CD14-positive monocyte (primary cell): ENCODE data around the gene CFAP57. TPM values are rescaled to one million over a fixed set of nuclear protein-coding genes. Genes with fewer than 3 reads are reported as not detected.

Experiments used
- DNase-seq, 3 donors: peaks; one replicate each; pipeline ENCODE4 v3.0.0-alpha.2; 2011 to 2022
- H2AFZ ChIP-seq: 2 replicates; pipeline ENCODE4 v1.6.0; 2012; ENCODE audit warnings: mild to moderate bottlenecking, low read depth, low read length, inconsistent platforms; ENCODE audit not compliant: insufficient read depth, poor library complexity, severe bottlenecking
- H3K27ac ChIP-seq, 2 donors: 1 replicate in 1 of 2; 2 replicates in 1 of 2; pipeline ENCODE4 v1.5.1; 2012 to 2013; ENCODE audit warnings: low read length in 2 of 2, control low read depth in 1 of 2, inconsistent platforms in 1 of 2, low read depth in 1 of 2, mild to moderate bottlenecking in 1 of 2
- H3K27me3 ChIP-seq, 2 donors: one replicate each; pipeline versions ENCODE4 v1.6.0 to v1.6.1; 2011 to 2013; ENCODE audit warnings: low read length in 2 of 2; ENCODE audit not compliant: control insufficient read depth in 2 of 2, insufficient read depth in 2 of 2
- H3K36me3 ChIP-seq, 2 donors: replicated peaks in 1 of 2; 1 replicate in 1 of 2; 2 replicates in 1 of 2; pipeline versions ENCODE4 v1.5.1 to v1.6.1; 2012 to 2013; ENCODE audit warnings: low read length in 2 of 2, control low read depth in 1 of 2, inconsistent platforms in 1 of 2, mild to moderate bottlenecking in 1 of 2; ENCODE audit not compliant: insufficient read depth in 2 of 2, control insufficient read depth in 1 of 2
- H3K4me1 ChIP-seq, 2 donors: 1 replicate in 1 of 2; 2 replicates in 1 of 2; pipeline versions ENCODE4 v1.5.1 to v1.6.1; 2012 to 2013; ENCODE audit warnings: low read length in 2 of 2, control low read depth in 1 of 2, inconsistent platforms in 1 of 2, mild to moderate bottlenecking in 1 of 2, moderate library complexity in 1 of 2; ENCODE audit not compliant: insufficient read depth in 2 of 2, control insufficient read depth in 1 of 2
- H3K4me2 ChIP-seq: replicated peaks from 2 replicates; pipeline ENCODE3; 2012; ENCODE audit warnings: low read length, moderate library complexity, mild to moderate bottlenecking; ENCODE audit not compliant: poor library complexity, severe bottlenecking; ENCODE audit errors: extremely low read depth
- H3K4me3 ChIP-seq, 3 experiments: fragments of 200-600 bp in 1 of 3; sonication (generic) in 1 of 3; replicated peaks in 1 of 3; 1 replicate in 2 of 3; 2 replicates in 1 of 3; pipeline ENCODE4 v1.5.1; 2011 to 2013; ENCODE audit warnings: low read length in 3 of 3, mild to moderate bottlenecking in 3 of 3, control low read depth in 2 of 3, low read depth in 2 of 3, inconsistent platforms in 1 of 3, moderate library complexity in 1 of 3
- H3K79me2 ChIP-seq: 2 replicates; pipeline ENCODE4 v1.6.0; 2012; ENCODE audit warnings: mild to moderate bottlenecking, control low read depth, inconsistent platforms, low read length, moderate library complexity; ENCODE audit not compliant: insufficient read depth
- H3K9ac ChIP-seq: 2 replicates; pipeline ENCODE4 v1.6.0; 2017; ENCODE audit warnings: low read length, mild to moderate bottlenecking; ENCODE audit not compliant: insufficient read depth, poor library complexity, severe bottlenecking
- H3K9me3 ChIP-seq, 2 donors: replicated peaks in 1 of 2; 1 replicate in 1 of 2; 2 replicates in 1 of 2; pipeline versions ENCODE4 v1.5.1 to v1.6.1; 2012 to 2013; ENCODE audit warnings: low read length in 2 of 2, control low read depth in 1 of 2; ENCODE audit not compliant: control insufficient read depth in 1 of 2, insufficient read depth in 1 of 2
- H4K20me1 ChIP-seq: 2 replicates; pipeline ENCODE4 v1.6.0; 2012; ENCODE audit warnings: mild to moderate bottlenecking, low read length, control low read depth, moderate library complexity; ENCODE audit not compliant: insufficient read depth
- H3K27ac Mint-ChIP-seq, 7 donors: one replicate each; pipeline ENCODE4 v1.8.0; 2020; ENCODE audit warnings: mild to moderate bottlenecking in 7 of 7, mixed read lengths in 7 of 7, moderate library complexity in 6 of 7, inconsistent platforms in 2 of 7
- H3K27me3 Mint-ChIP-seq, 3 donors: one replicate each; pipeline ENCODE4 v1.8.0; 2021 to 2022; ENCODE audit warnings: low read depth in 3 of 3, mild to moderate bottlenecking in 3 of 3, mixed read lengths in 3 of 3, moderate library complexity in 3 of 3, inconsistent platforms in 1 of 3
- H3K36me3 Mint-ChIP-seq, 2 donors: one replicate each; pipeline ENCODE4 v1.8.0; 2020; ENCODE audit warnings: mixed read lengths in 2 of 2, inconsistent platforms in 1 of 2, mild to moderate bottlenecking in 1 of 2
- H3K4me1 Mint-ChIP-seq: one replicate; pipeline ENCODE4 v1.8.0; 2020; ENCODE audit warnings: mild to moderate bottlenecking, mixed read lengths
- H3K4me3 Mint-ChIP-seq, 2 donors: one replicate each; pipeline ENCODE4 v1.8.0; 2020; ENCODE audit warnings: mild to moderate bottlenecking in 2 of 2, mixed read lengths in 2 of 2, moderate library complexity in 1 of 2
- H3K9me3 Mint-ChIP-seq, 7 donors: one replicate each; pipeline ENCODE4 v1.8.0; 2020 to 2022; ENCODE audit warnings: mixed read lengths in 7 of 7, mild to moderate bottlenecking in 6 of 7, moderate library complexity in 6 of 7, inconsistent platforms in 2 of 7
- CTCF ChIP-seq: fragments of 200-600 bp; IDR thresholded peaks from one replicate; pipeline ENCODE4 v1.8.0; 2022; ENCODE audit warnings: antibody characterized with exemption, mild to moderate bottlenecking
- WGBS: methylation state at CpG from one replicate; pipeline ENCODE4 v1.1.5; 2013; ENCODE audit warnings: missing lambda C conversion rate; ENCODE audit not compliant: insufficient coverage; 5-methylcytosine and 5-hydroxymethylcytosine counted together
- intact Hi-C, 2 donors: fragments of 100-400 bp; cut with micrococcal nuclease; formaldehyde crosslinking; loops; one replicate each; pipeline versions ENCODE4 v1.15.0 to v1.15.1; 2023
- polyA plus RNA-seq, 3 donors: library from polyadenylated mRNA; depleted of rRNA in 1 of 3; unstranded in 2 of 3; stranded (reverse) in 1 of 3; fragments of 300-500 nt in 2 of 3; fragments of >200 nt in 1 of 3; fragmentation: Illumina TruSeq in 2 of 3; gene quantifications; 1 replicate in 2 of 3; 2 replicates in 1 of 3; pipeline ENCODE4 v1.2.3, GENCODE V29; 2012 to 2021

The CFAP57 gene
- polyA plus RNA-seq, 3 donors: 0.01 to 0.05 TPM; not detected in 1

GRCh38 chr1:43177691-43178090, 5.6 kb downstream of the CFAP57 start:
- H2AFZ ChIP-seq: no peak overlapping the region
- H3K9me3 ChIP-seq: no peaks in the 10 kb centered on the region
- H3K4me3 ChIP-seq: no peak overlapping the region
- peaks cover 0 to 29% of the 10 kb centered on the region in 2 donors for H3K27me3 ChIP-seq
- Mint-ChIP-seq H3K27ac (no peak overlapping the region), H3K9me3 (peaks cover 0 to 3% (median 0%) of the 10 kb centered on the region in 7 donors), H3K4me3 (no peak overlapping the region), H3K4me1 (peaks cover 2% of the 10 kb centered on the region), H3K36me3 (no peaks in the 10 kb centered on the region), H3K27me3 (peaks cover 7 to 30% (median 21%) of the 10 kb centered on the region in 3 donors)
- WGBS: 70% methylated on average over 2 of the region's 4 CpGs
- intact Hi-C loops: loop anchor here in 1 of 2 donors (10.0 kb wide), 3 partner anchors 187 to 333 kb away; partner anchors contain the start of genes ELOVL1 and ZNF691
- DNase-seq: no peak
- peaks cover 0 to 2% of the 10 kb centered on the region in 2 donors for H3K4me1 ChIP-seq
- no peaks in the 10 kb centered on the region for H3K36me3 ChIP-seq
- H3K4me2 ChIP-seq: no peak overlapping the region
- H3K27ac ChIP-seq: no peak overlapping the region
- H3K79me2 ChIP-seq: no peaks in the 10 kb centered on the region
- no peak overlapping the region for H3K9ac ChIP-seq
- no peaks in the 10 kb centered on the region for H4K20me1 ChIP-seq
- TF ChIP-seq CTCF: no peak

GRCh38 chr1:43184388-43184787, 12.3 kb downstream of the CFAP57 start:
- TF ChIP-seq CTCF: no peak
- H3K9me3 Mint-ChIP-seq: peaks cover 0 to 3% (median 0%) of the 10 kb centered on the region in 7 donors
- no peaks in the 10 kb centered on the region for H3K4me1 Mint-ChIP-seq
- H3K79me2 ChIP-seq: no peaks in the 10 kb centered on the region
- H3K4me1 ChIP-seq: no peaks in the 10 kb centered on the region
- no peak for DNase-seq
- H3K27me3 ChIP-seq: no peaks in the 10 kb centered on the region
- WGBS: 100% methylated on average over 1 of the region's 3 CpGs
- intact Hi-C loops: no loop called here
- H3K4me2 ChIP-seq: no peak overlapping the region
- no peaks in the 10 kb centered on the region for H4K20me1 ChIP-seq
- no peak overlapping the region for H3K27ac Mint-ChIP-seq
- no peaks in the 10 kb centered on the region for H3K36me3 ChIP-seq
- H2AFZ ChIP-seq: no peak overlapping the region
- H3K4me3 ChIP-seq: no peak overlapping the region
- no peaks in the 10 kb centered on the region for H3K36me3 Mint-ChIP-seq
- H3K4me3 Mint-ChIP-seq: no peak overlapping the region
- H3K9ac ChIP-seq: no peak overlapping the region
- no peaks in the 10 kb centered on the region for H3K9me3 ChIP-seq
- no peak overlapping the region for H3K27ac ChIP-seq
- peaks cover 3 to 7% (median 6%) of the 10 kb centered on the region in 3 donors for H3K27me3 Mint-ChIP-seq
